ENCODE measurements around the gene ZFP42. TPM values are rescaled to one million over a fixed set of nuclear protein-coding genes. Genes with fewer than 3 reads are reported as not detected.

Gene ZFP42
- total RNA-seq, 1 experiment from 2014 or later, result 0.05 TPM

- ATAC-seq (no peak), DNase-seq (ENCODE audit: low read depth, low spot score) (no peak)
- H3K9me3 ChIP-seq (ENCODE audit: control insufficient read depth, insufficient read depth, low read depth, low read length), result no peaks in the 10 kb centered on the region
- H3K36me3 ChIP-seq (ENCODE audit: control insufficient read depth, insufficient read depth, low read length), result no peaks in the 10 kb centered on the region
- H3K27me3 ChIP-seq (ENCODE audit: control insufficient read depth, insufficient read depth, low read length), result no peaks in the 10 kb centered on the region
- ChIA-PET POLR2A (no interaction called here), CTCF (no interaction called here)
- no peak overlapping the region for H3K27ac ChIP-seq (ENCODE audit: low read length)
- no peak overlapping the region for H3K4me3 ChIP-seq (ENCODE audit: low read depth in 2 of 2, low read length in 2 of 2)
- intact Hi-C loops (cut with micrococcal nuclease; ENCODE audit: unreplicated experiment) (no loop called here), in situ Hi-C loops (cut with HindIII; ENCODE audit: low pct_unique_long_range_greater_than_20kb, low sequenced_read_pairs) (no loop called here)
- BruUV-seq (replicated peaks), result no TSS peak
- H3K4me1 ChIP-seq (ENCODE audit: control insufficient read depth, insufficient read depth, low read length), result no peaks in the 10 kb centered on the region
- TF ChIP-seq SIN3A (IDR thresholded peaks at IDR 0.05; ENCODE audit: borderline replicate concordance, insufficient read depth, low read depth, low read length) (no peak), POLR2AphosphoS5 (IDR thresholded peaks at IDR 0.05; ENCODE audit: low read depth, low read length) (no peak), CTCF (IDR thresholded peaks at IDR 0.05) (no peak), REST (IDR thresholded peaks at IDR 0.05; ENCODE audit: insufficient read depth in 1 of 2, low read depth in 2 of 2, low read length in 1 of 2) (no peak), TCF7L2 (IDR thresholded peaks at IDR 0.05; ENCODE audit: low read depth, low read length) (no peak)
Measured at GRCh38 chr4:188002323-188002722, 6.8 kb downstream of the ZFP42 start.

GRCh38 chr4:188002751-188003150 lies 7.2 kb downstream of the ZFP42 start:
- TF ChIP-seq REST (IDR thresholded peaks at IDR 0.05; ENCODE audit: insufficient read depth in 1 of 2, low read depth in 2 of 2, low read length in 1 of 2) (no peak), POLR2AphosphoS5 (IDR thresholded peaks at IDR 0.05; ENCODE audit: low read depth, low read length) (no peak), CTCF (IDR thresholded peaks at IDR 0.05) (no peak)
- BruUV-seq (replicated peaks), result no TSS peak
- Histone ChIP-seq H3K9me3 (ENCODE audit: control insufficient read depth, insufficient read depth, low read depth, low read length) (no peaks in the 10 kb centered on the region), H3K36me3 (ENCODE audit: control insufficient read depth, insufficient read depth, low read length) (no peaks in the 10 kb centered on the region), H3K27ac (ENCODE audit: low read length) (no peak overlapping the region), H3K4me1 (ENCODE audit: control insufficient read depth, insufficient read depth, low read length) (no peaks in the 10 kb centered on the region), H3K27me3 (ENCODE audit: control insufficient read depth, insufficient read depth, low read length) (no peaks in the 10 kb centered on the region), H3K4me3 (ENCODE audit: low read depth in 2 of 2, low read length in 2 of 2) (no peak overlapping the region)
- in situ Hi-C loops (cut with HindIII; ENCODE audit: low pct_unique_long_range_greater_than_20kb, low sequenced_read_pairs) (no loop called here), intact Hi-C loops (cut with micrococcal nuclease; ENCODE audit: unreplicated experiment) (no loop called here)
- CTCF ChIA-PET, result no interaction called here
- POLR2A ChIA-PET, result no interaction called here
- no peak for DNase-seq (ENCODE audit: low read depth, low spot score)
- no peak for ATAC-seq

Data from Panc1 (cell line).